Measurements from ENCODE around the gene REX1BD.

- TF ChIP-seq CTCF (IDR thresholded peaks at IDR 0.05) (no peak), POLR2A (IDR thresholded peaks at IDR 0.05) (no peak)
Observed at GRCh38 chr19:18539372-18539771, 49.2 kb upstream of the REX1BD start.
